H9 (cell line): ENCODE measurements around the gene DRD1. TPM values are rescaled to one million over a fixed set of nuclear protein-coding genes. Genes with fewer than 3 reads are reported as not detected.

Experiments used
- DNase-seq: peaks from one replicate; pipeline ENCODE4 v3.0.0-alpha.2; 2017
- H2AFZ ChIP-seq: one replicate; pipeline ENCODE4 v1.6.1; 2013; ENCODE audit warnings: mild to moderate bottlenecking, low read length, control low read depth, moderate library complexity
- H2AK5ac ChIP-seq: 2 replicates; pipeline ENCODE4 v1.6.1; 2013; ENCODE audit warnings: low read length, control low read depth, mixed read lengths; ENCODE audit not compliant: insufficient read length
- H2BK120ac ChIP-seq: one replicate; pipeline ENCODE4 v1.6.1; 2013; ENCODE audit warnings: low read depth, mild to moderate bottlenecking, low read length, control low read depth, inconsistent platforms; ENCODE audit not compliant: poor library complexity, severe bottlenecking
- H2BK12ac ChIP-seq: 2 replicates; pipeline ENCODE4 v1.6.1; 2013; ENCODE audit warnings: low read length, control low read depth, mixed read lengths, low read depth; ENCODE audit not compliant: insufficient read length
- H2BK15ac ChIP-seq: 2 replicates; pipeline ENCODE4 v1.6.1; 2013; ENCODE audit warnings: low read depth, low read length, control low read depth
- H2BK20ac ChIP-seq: one replicate; pipeline ENCODE4 v1.6.1; 2013; ENCODE audit warnings: low read depth, mild to moderate bottlenecking, low read length, control low read depth, inconsistent platforms; ENCODE audit not compliant: poor library complexity, severe bottlenecking
- H2BK5ac ChIP-seq: 2 replicates; pipeline ENCODE4 v1.6.1; 2013; ENCODE audit warnings: low read length, control low read depth, mixed read lengths; ENCODE audit not compliant: insufficient read length
- H3K14ac ChIP-seq: 2 replicates; pipeline ENCODE4 v1.6.1; 2013; ENCODE audit warnings: low read length, control low read depth; ENCODE audit not compliant: insufficient read depth
- H3K18ac ChIP-seq: 2 replicates; pipeline ENCODE4 v1.6.1; 2013; ENCODE audit warnings: low read depth, mild to moderate bottlenecking, mixed read lengths, low read length, control low read depth; ENCODE audit not compliant: insufficient read length
- H3K23ac ChIP-seq: 2 replicates; pipeline ENCODE4 v1.6.1; 2013; ENCODE audit warnings: low read length, control low read depth, mixed read lengths, low read depth; ENCODE audit not compliant: insufficient read length
- H3K23me2 ChIP-seq: 2 replicates; pipeline ENCODE4 v1.6.1; 2013; ENCODE audit warnings: low read depth, mild to moderate bottlenecking, mixed read lengths, low read length, control low read depth; ENCODE audit not compliant: insufficient read length, poor library complexity, severe bottlenecking
- H3K27ac ChIP-seq: 2 replicates; pipeline ENCODE4 v1.5.1; 2013; ENCODE audit warnings: low read length, control low read depth, mixed read lengths, low read depth; ENCODE audit not compliant: insufficient read length
- H3K27me3 ChIP-seq: 2 replicates; pipeline ENCODE4 v1.6.1; 2013; ENCODE audit warnings: low read length, control low read depth, inconsistent platforms; ENCODE audit not compliant: insufficient read depth
- H3K4ac ChIP-seq: 2 replicates; pipeline ENCODE4 v1.6.1; 2013; ENCODE audit warnings: low read depth, mild to moderate bottlenecking, control low read depth, inconsistent platforms, low read length, moderate library complexity
- H3K4me1 ChIP-seq: 2 replicates; pipeline ENCODE4 v1.6.1; 2013; ENCODE audit warnings: low read length, control low read depth, inconsistent platforms; ENCODE audit not compliant: insufficient read depth
- H3K4me2 ChIP-seq: 2 replicates; pipeline ENCODE4 v1.6.1; 2013; ENCODE audit warnings: low read length, control low read depth, mixed read lengths; ENCODE audit not compliant: insufficient read length, insufficient read depth
- H3K56ac ChIP-seq: 2 replicates; pipeline ENCODE4 v1.6.1; 2013; ENCODE audit warnings: low read depth, mild to moderate bottlenecking, mixed read lengths, low read length, control low read depth; ENCODE audit not compliant: insufficient read length
- H3K79me1 ChIP-seq: 2 replicates; pipeline ENCODE4 v1.6.1; 2013; ENCODE audit warnings: low read depth, mild to moderate bottlenecking, moderate library complexity, low read length, control low read depth, inconsistent platforms; ENCODE audit not compliant: insufficient read depth, poor library complexity, severe bottlenecking
- H3K79me2 ChIP-seq: 2 replicates; pipeline ENCODE4 v1.6.1; 2013; ENCODE audit warnings: low read length, control low read depth, inconsistent platforms; ENCODE audit not compliant: insufficient read depth
- H3K9ac ChIP-seq: 2 replicates; pipeline ENCODE4 v1.6.1; 2013; ENCODE audit warnings: low read length, control low read depth, mixed read lengths; ENCODE audit not compliant: insufficient read length; ENCODE audit errors: extremely low read depth
- H3K9me3 ChIP-seq: one replicate; pipeline ENCODE4 v1.6.1; 2013; ENCODE audit warnings: low read depth, low read length, inconsistent platforms; ENCODE audit not compliant: control insufficient read depth
- H3T11ph ChIP-seq: one replicate; pipeline ENCODE4 v1.6.1; 2013; ENCODE audit warnings: mild to moderate bottlenecking, low read length, control low read depth, inconsistent platforms
- H4K20me1 ChIP-seq: one replicate; pipeline ENCODE4 v1.6.1; 2013; ENCODE audit not compliant: control insufficient read depth, insufficient read length, insufficient read depth
- H4K5ac ChIP-seq: 2 replicates; pipeline ENCODE4 v1.6.1; 2013; ENCODE audit warnings: low read depth, mild to moderate bottlenecking, mixed read lengths, low read length, control low read depth; ENCODE audit not compliant: insufficient read length
- H4K8ac ChIP-seq: replicated peaks from 2 replicates; pipeline ENCODE4 v1.6.1; 2013; ENCODE audit warnings: low read length, control low read depth, mixed read lengths, low read depth; ENCODE audit not compliant: insufficient read length
- H4K91ac ChIP-seq: 2 replicates; pipeline ENCODE4 v1.6.1; 2013; ENCODE audit warnings: low read depth, mild to moderate bottlenecking, moderate library complexity, mixed read lengths, low read length, control low read depth; ENCODE audit not compliant: insufficient read length
- H3K27ac Mint-ChIP-seq, 3 experiments: 2 replicates in 2 of 3; 3 replicates in 1 of 3; pipeline ENCODE4 v1.8.0; 2020 to 2021; ENCODE audit warnings: mixed read lengths in 3 of 3, mild to moderate bottlenecking in 1 of 3, moderate library complexity in 1 of 3
- H3K27me3 Mint-ChIP-seq: 2 replicates; pipeline ENCODE4 v1.8.0; 2021; ENCODE audit warnings: low read depth, mild to moderate bottlenecking, moderate library complexity, mixed read lengths
- H3K36me3 Mint-ChIP-seq, 3 experiments: 2 replicates in 2 of 3; 3 replicates in 1 of 3; pipeline ENCODE4 v1.8.0; 2020 to 2021; ENCODE audit warnings: low read depth in 3 of 3, mixed read lengths in 3 of 3; ENCODE audit not compliant: insufficient read depth in 1 of 3
- H3K4me1 Mint-ChIP-seq, 2 experiments: 2 replicates each; pipeline ENCODE4 v1.8.0; 2020; ENCODE audit warnings: mixed read lengths in 2 of 2
- H3K4me3 Mint-ChIP-seq, 2 experiments: 2 replicates in 1 of 2; 3 replicates in 1 of 2; pipeline ENCODE4 v1.8.0; 2020 to 2021; ENCODE audit warnings: mild to moderate bottlenecking in 2 of 2, mixed read lengths in 2 of 2, moderate library complexity in 1 of 2
- H3K9me3 Mint-ChIP-seq, 2 experiments: 2 replicates in 1 of 2; 3 replicates in 1 of 2; pipeline ENCODE4 v1.8.0; 2020; ENCODE audit warnings: mild to moderate bottlenecking in 2 of 2, mixed read lengths in 2 of 2, moderate library complexity in 1 of 2
- WGBS: extraction: QIAGEN DNeasy Blood & Tissue Kit; methylation state at CpG from one replicate; pipeline ENCODE4 v1.1.7; 2013; ENCODE audit warnings: missing lambda C conversion rate, low lambda C conversion rate, mixed read lengths; ENCODE audit not compliant: insufficient read length; ENCODE audit errors: extremely low coverage; 5-methylcytosine and 5-hydroxymethylcytosine counted together
- total RNA-seq: library from RNA; stranded (reverse); gene quantifications from 2 replicates; pipeline ENCODE4 v1.2.1, GENCODE V29; 2021
- TF ChIP-seq, protein P1 (sequence below): fragments of 200-600 bp; sonication (generic); conservative IDR thresholded peaks from 3 replicates; pipeline ENCODE4 v1.8.0; 2021; ENCODE audit warnings: antibody characterized with exemption, mild to moderate bottlenecking

DRD1 gene
- total RNA-seq, 1 experiment from 2014 or later: not detected

DNA sequence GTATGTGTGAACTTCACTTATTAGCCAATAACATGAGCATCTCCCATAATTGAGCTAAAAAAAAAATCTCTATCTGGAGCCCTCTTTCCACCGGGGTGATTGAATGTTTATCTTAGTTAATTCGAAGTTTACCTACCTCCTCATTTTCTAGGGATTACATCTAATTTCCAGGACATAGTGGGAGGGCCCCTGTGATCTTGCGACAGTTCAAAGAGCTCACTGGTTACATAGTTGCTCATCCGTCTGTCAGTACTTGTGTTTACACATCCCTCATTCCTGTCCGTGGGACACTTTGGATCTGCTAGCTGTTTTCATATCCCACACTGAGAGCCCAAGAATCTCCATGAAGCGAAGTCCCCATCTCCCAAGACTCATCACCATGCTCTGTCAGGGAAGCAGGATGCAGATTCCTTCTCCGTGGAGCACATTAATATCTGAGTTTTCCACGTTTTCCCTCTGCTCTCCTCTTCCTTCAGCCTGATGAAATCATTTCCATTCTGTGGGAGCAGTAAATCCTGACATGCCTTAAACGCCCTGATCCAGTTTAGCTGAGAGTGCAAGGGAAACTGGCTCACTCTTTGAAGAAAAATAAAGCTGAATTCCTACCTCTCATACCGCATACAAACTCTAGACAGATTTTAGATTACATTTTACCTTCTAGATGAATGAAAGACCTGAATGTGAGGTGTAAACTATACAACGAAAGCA is 24.2 kb upstream of the DRD1 start:
- DNase-seq: no peak
- Histone ChIP-seq H3K9me3 (no peaks in the 10 kb centered on the region), H3K56ac (no peak overlapping the region), H2BK120ac (no peak overlapping the region), H2BK15ac (no peak overlapping the region), H3K4ac (no peak overlapping the region), H2BK5ac (no peak overlapping the region), H2BK12ac (no peak overlapping the region), H3K27me3 (no peaks in the 10 kb centered on the region), H4K5ac (no peak overlapping the region), H2AK5ac (no peak overlapping the region), H3K9ac (no peak overlapping the region), H4K91ac (no peak overlapping the region), H3T11ph (no peak overlapping the region), H3K18ac (no peak overlapping the region), H3K79me2 (no peaks in the 10 kb centered on the region), H3K23ac (no peak overlapping the region), H3K27ac (no peak overlapping the region), H4K8ac (no peak overlapping the region), H4K20me1 (no peaks in the 10 kb centered on the region), H2BK20ac (no peak overlapping the region), H3K14ac (no peak overlapping the region), H3K79me1 (no peaks in the 10 kb centered on the region), H3K23me2 (no peaks in the 10 kb centered on the region), H2AFZ (no peak overlapping the region), H3K4me2 (no peak overlapping the region), H3K4me1 (no peaks in the 10 kb centered on the region)
- no peaks in the 10 kb centered on the region for H3K36me3 Mint-ChIP-seq
- WGBS: no CpG with 5 or more reads among the region's 11 CpGs
- peaks cover 5 to 8% of the 10 kb centered on the region in 2 experiments for H3K4me1 Mint-ChIP-seq
- TF ChIP-seq, protein P1, sequence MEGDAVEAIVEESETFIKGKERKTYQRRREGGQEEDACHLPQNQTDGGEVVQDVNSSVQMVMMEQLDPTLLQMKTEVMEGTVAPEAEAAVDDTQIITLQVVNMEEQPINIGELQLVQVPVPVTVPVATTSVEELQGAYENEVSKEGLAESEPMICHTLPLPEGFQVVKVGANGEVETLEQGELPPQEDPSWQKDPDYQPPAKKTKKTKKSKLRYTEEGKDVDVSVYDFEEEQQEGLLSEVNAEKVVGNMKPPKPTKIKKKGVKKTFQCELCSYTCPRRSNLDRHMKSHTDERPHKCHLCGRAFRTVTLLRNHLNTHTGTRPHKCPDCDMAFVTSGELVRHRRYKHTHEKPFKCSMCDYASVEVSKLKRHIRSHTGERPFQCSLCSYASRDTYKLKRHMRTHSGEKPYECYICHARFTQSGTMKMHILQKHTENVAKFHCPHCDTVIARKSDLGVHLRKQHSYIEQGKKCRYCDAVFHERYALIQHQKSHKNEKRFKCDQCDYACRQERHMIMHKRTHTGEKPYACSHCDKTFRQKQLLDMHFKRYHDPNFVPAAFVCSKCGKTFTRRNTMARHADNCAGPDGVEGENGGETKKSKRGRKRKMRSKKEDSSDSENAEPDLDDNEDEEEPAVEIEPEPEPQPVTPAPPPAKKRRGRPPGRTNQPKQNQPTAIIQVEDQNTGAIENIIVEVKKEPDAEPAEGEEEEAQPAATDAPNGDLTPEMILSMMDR: no peak
- no peaks in the 10 kb centered on the region; a peak in 1 of 5 replicates for H3K9me3 Mint-ChIP-seq
- no peak overlapping the region for H3K4me3 Mint-ChIP-seq
- H3K27ac Mint-ChIP-seq: no peak overlapping the region; a peak in 1 of 7 replicates
- peaks cover 4% of the 10 kb centered on the region for H3K27me3 Mint-ChIP-seq
